ENCODE results near the gene GRB2. TPM values are rescaled to one million over a fixed set of nuclear protein-coding genes. Genes with fewer than 3 reads are reported as not detected.
"Not testable (repeated sequence)": the region's sequence is repeated elsewhere in the genome, so short reads cannot be mapped to it uniquely, and the experiment has no call there.

GRB2 gene
- total RNA-seq, 1 donor from 2014 or later = 168 TPM

- intact Hi-C loops (cut with micrococcal nuclease) = no loop called here
These were observed 79.7 kb downstream of the GRB2 start for GRCh38 chr17:75325827-75326225.

- intact Hi-C loops (cut with micrococcal nuclease) = no loop called here
These were observed 80.1 kb downstream of the GRB2 start for GRCh38 chr17:75325348-75325747.

GRCh38 chr17:75321506-75321905 lies 84.0 kb downstream of the GRB2 start:
- intact Hi-C loops (cut with micrococcal nuclease) = no loop called here

GRCh38 chr17:75319904-75320691 lies 85.4 kb downstream of the GRB2 start:
- intact Hi-C loops (cut with micrococcal nuclease) = no loop called here

GRCh38 chr17:75318615-75319222 lies 86.8 kb downstream of the GRB2 start:
- intact Hi-C loops (cut with micrococcal nuclease) = no loop called here

GRCh38 chr17:75318211-75318610 lies 87.3 kb downstream of the GRB2 start:
- intact Hi-C loops (cut with micrococcal nuclease) = no loop called here

GRCh38 chr17:75317671-75318070 lies 87.8 kb downstream of the GRB2 start:
- intact Hi-C loops (cut with micrococcal nuclease) = no loop called here

GRCh38 chr17:75316253-75316652 lies 89.2 kb downstream of the GRB2 start:
- intact Hi-C loops (cut with micrococcal nuclease) = no loop called here

GRCh38 chr17:75315541-75316243 lies 89.8 kb downstream of the GRB2 start:
- intact Hi-C loops (cut with micrococcal nuclease) = no loop called here

- intact Hi-C loops (cut with micrococcal nuclease) = no loop called here
These were observed 91.4 kb downstream of the GRB2 start for GRCh38 chr17:75313941-75314551.

- intact Hi-C loops (cut with micrococcal nuclease) = no loop called here
These were observed 96.5 kb downstream of the GRB2 start for GRCh38 chr17:75308732-75309629.

GRCh38 chr17:75307957-75308731 lies 97.3 kb downstream of the GRB2 start:
- intact Hi-C loops (cut with micrococcal nuclease) = no loop called here

- intact Hi-C loops (cut with micrococcal nuclease) = no loop called here
These were observed 103.8 kb downstream of the GRB2 start for GRCh38 chr17:75301502-75302206.

- intact Hi-C loops (cut with micrococcal nuclease) = no loop called here
These were observed 104.4 kb downstream of the GRB2 start for GRCh38 chr17:75301049-75301448.

- intact Hi-C loops (cut with micrococcal nuclease) = no loop called here
These were observed 105.2 kb downstream of the GRB2 start for GRCh38 chr17:75300280-75300679.

- intact Hi-C loops (cut with micrococcal nuclease) = loop anchor here (1.0 to 5.0 kb wide), 2 partner anchors 28 to 42 kb away; no protein-coding TSS in a partner anchor
These were observed 110.0 kb downstream of the GRB2 start for GRCh38 chr17:75295201-75296158.

- intact Hi-C loops (cut with micrococcal nuclease) = not testable (repeated sequence)
These were observed 112.5 kb downstream of the GRB2 start for GRCh38 chr17:75292810-75293448.

Data from T-helper 1 cell treated with Interleukin-12 subunit alpha and Interleukin-12 subunit beta and Interleukin-4 antibody, amounts not matched to agents 30 ng/mL and 1 ng/mL, for 36 hours (primary cell).